HepG2 (cell line): ENCODE measurements around the gene ARL15. TPM values are rescaled to one million over a fixed set of nuclear protein-coding genes. Genes with fewer than 3 reads are reported as not detected.
A peak's percentile ranks its signal among the peaks of the same experiment; 100 is the strongest.

ENCODE experiments used
- ATAC-seq: fragments of 200-7000 bp; cut with Tn5 transposase; 3 replicates; pipeline ENCODE4 v1.9.1; 2020; ENCODE audit warnings: mild to moderate bottlenecking, moderate library complexity
- BruUV-seq: library from RNA; stranded (reverse); fragments of 400-500 nt; replicated peaks from 2 replicates; lab custom pipeline; 2021; lab: Mats Ljungman, UMichigan
- CTCF ChIA-PET: fragments of 300-600 bp; formaldehyde crosslinking; extraction: SDS; loops from one replicate; lab custom pipeline; 2021; ENCODE audit warnings: low total read pairs, inconsistent platforms, low intra/inter-chr PET ratio; lab: Yijun Ruan, JAX
- POLR2A ChIA-PET: fragments of 350-600 bp; sonication (Branson Sonifier 250); formaldehyde crosslinking; loops from one replicate; lab custom pipeline; 2020; ENCODE audit warnings: antibody characterized with exemption, inconsistent platforms; lab: Yijun Ruan, JAX
- DNase-seq: peaks from one replicate; pipeline ENCODE4 v3.0.0-alpha.2; 2015; ENCODE audit warnings: low spot score
- FAIRE-seq: peaks from 3 replicates; lab custom pipeline; 2011; peaks lifted over from hg19 to GRCh38; lab: Jason Lieb, UNC
- H2AFZ ChIP-seq: one replicate; pipeline ENCODE4 v1.6.1; 2011; ENCODE audit warnings: low read length, inconsistent platforms
- H3K27ac ChIP-seq: fragments of 300-600 bp; 3 replicates; pipeline ENCODE4 v1.8.0; 2011; ENCODE audit warnings: mixed run types, mild to moderate bottlenecking, mixed read lengths, low read length, inconsistent platforms; ENCODE audit not compliant: insufficient read depth; ENCODE audit errors: extremely low read length
- H3K27me3 ChIP-seq, 2 experiments: fragments of 200-600 bp in 1 of 2; 2 replicates in 1 of 2; 3 replicates in 1 of 2; pipeline versions ENCODE4 v1.6.0 to v1.8.0; 2011; ENCODE audit warnings: low read length in 2 of 2, mild to moderate bottlenecking in 2 of 2, moderate library complexity in 2 of 2, inconsistent platforms in 1 of 2; ENCODE audit not compliant: insufficient read depth in 2 of 2, control insufficient read depth in 1 of 2
- H3K36me3 ChIP-seq, 2 experiments: fragments of 200-600 bp in 1 of 2; replicated peaks in 1 of 2; 2 replicates in 1 of 2; 3 replicates in 1 of 2; pipeline versions ENCODE4 v1.5.1 to v1.8.0; 2011; ENCODE audit warnings: low read length in 2 of 2, inconsistent platforms in 1 of 2; ENCODE audit not compliant: insufficient read depth in 2 of 2, control insufficient read depth in 1 of 2
- H3K4me1 ChIP-seq: 2 replicates; pipeline ENCODE4 v1.5.1; 2012; ENCODE audit warnings: low read length, inconsistent platforms; ENCODE audit not compliant: insufficient read depth
- H3K4me2 ChIP-seq: 2 replicates; pipeline ENCODE4 v1.6.0; 2011; ENCODE audit warnings: low read depth, low read length, inconsistent platforms
- H3K4me3 ChIP-seq, 3 experiments: fragments of 200-600 bp in 1 of 3; sonication (generic), shearing (Covaris generic) in 1 of 3; replicated peaks in 1 of 3; 2 replicates each; pipeline ENCODE4 v1.5.1; 2011 to 2016; ENCODE audit warnings: low read length in 3 of 3, inconsistent platforms in 2 of 3, low read depth in 2 of 3, mild to moderate bottlenecking in 2 of 3, control low read depth in 1 of 3, mixed read lengths in 1 of 3; ENCODE audit not compliant: insufficient read depth in 1 of 3
- H3K79me2 ChIP-seq: one replicate; pipeline ENCODE4 v1.6.1; 2011; ENCODE audit warnings: low read length, inconsistent platforms; ENCODE audit not compliant: insufficient read depth
- H3K9ac ChIP-seq: 2 replicates; pipeline ENCODE4 v1.6.0; 2011; ENCODE audit warnings: mild to moderate bottlenecking, low read depth, low read length, inconsistent platforms; ENCODE audit not compliant: insufficient read depth
- H3K9me3 ChIP-seq: 2 replicates; pipeline ENCODE4 v1.5.1; 2012; ENCODE audit warnings: mild to moderate bottlenecking, low read length
- H4K20me1 ChIP-seq: 2 replicates; pipeline ENCODE4 v1.6.0; 2011; ENCODE audit warnings: inconsistent platforms, mild to moderate bottlenecking, low read length, moderate library complexity; ENCODE audit not compliant: insufficient read depth
- ESRRA ChIP-seq: sonication (generic); formaldehyde crosslinking; IDR thresholded peaks from 2 replicates; pipeline ENCODE4 v1.5.1; 2020; ENCODE audit warnings: mild to moderate bottlenecking, low read depth, missing genetic modification reagents
- KDM6A ChIP-seq: IDR thresholded peaks from 2 replicates; pipeline ENCODE4 v1.6.1; 2016; ENCODE audit warnings: low read depth
- NCOA2 ChIP-seq: sonication (generic); formaldehyde crosslinking; IDR thresholded peaks from 2 replicates; pipeline ENCODE4 v1.8.0; 2022; ENCODE audit warnings: inconsistent platforms
- SAFB2 ChIP-seq: sonication (generic); formaldehyde crosslinking; IDR thresholded peaks from 2 replicates; pipeline ENCODE4 v1.5.1; 2020; ENCODE audit warnings: missing genetic modification reagents, low read depth, mild to moderate bottlenecking, borderline replicate concordance
- SOX13 ChIP-seq, 3 experiments: fragments of 450-650 bp in 1 of 3; sonication (generic) in 1 of 3; formaldehyde crosslinking in 1 of 3; IDR thresholded peaks in 2 of 3; conservative IDR thresholded peaks in 1 of 3; 2 replicates each; pipeline versions ENCODE4 v1.5.0 to v1.6.1; 2016 to 2020; ENCODE audit warnings: antibody characterized with exemption in 1 of 3, mild to moderate bottlenecking in 1 of 3, missing compliant biosample characterization in 1 of 3, missing genetic modification reagents in 1 of 3, moderate library complexity in 1 of 3
- SOX5 ChIP-seq: IDR thresholded peaks from 2 replicates; pipeline ENCODE4 v1.6.1; 2016; ENCODE audit warnings: borderline replicate concordance
- SOX6 ChIP-seq, 2 experiments: fragments of 450-650 bp in 1 of 2; sonication (generic) in 1 of 2; formaldehyde crosslinking in 1 of 2; IDR thresholded peaks; 2 replicates each; pipeline versions ENCODE4 v1.4.0 to v1.6.1; 2017 to 2020; ENCODE audit warnings: antibody characterized with exemption in 1 of 2, mild to moderate bottlenecking in 1 of 2, missing genetic modification reagents in 1 of 2
- TBX3 ChIP-seq: fragments of 450-650 bp; IDR thresholded peaks from 2 replicates; pipeline ENCODE4 v1.6.1; 2017; ENCODE audit warnings: antibody characterized with exemption, mild to moderate bottlenecking, inconsistent platforms, borderline replicate concordance
- TCF7 ChIP-seq: sonication (generic); IDR thresholded peaks from 2 replicates; pipeline ENCODE4 v1.6.1; 2016; ENCODE audit warnings: antibody characterized with exemption, low read depth
- WGBS: methylation state at CpG from one replicate; pipeline ENCODE4 v1.1.6; 2017; ENCODE audit warnings: low lambda C conversion rate; 5-methylcytosine and 5-hydroxymethylcytosine counted together
- in situ Hi-C: cut with HindIII; loops from 2 replicates; pipeline ENCODE4 v1.10.0; 2017; ENCODE audit warnings: low pct_unique_long_range_greater_than_20kb; ENCODE audit not compliant: extremely low pct_ligation_motif_present
- intact Hi-C: fragments of 100-400 bp; cut with micrococcal nuclease; formaldehyde crosslinking; loops from one replicate; pipeline ENCODE4 v1.10.0; 2022; ENCODE audit not compliant: unreplicated experiment
- polyA plus RNA-seq, 8 experiments: library from polyadenylated mRNA; depleted of rRNA in 3 of 8; stranded (reverse) in 7 of 8; unstranded in 1 of 8; fragments of >200 nt; fragmentation: Illumina TruSeq in 4 of 8; extraction: Trizol in 4 of 8; gene quantifications; 2 replicates each; pipeline versions ENCODE4 v1.2.1 to v1.2.3, GENCODE V29; 2011 to 2016; ENCODE audit warnings: low read depth in 4 of 8, missing spikeins in 1 of 8, mixed read lengths in 1 of 8; ENCODE audit not compliant: insufficient read depth in 1 of 8
- total RNA-seq, 5 experiments: library from RNA; depleted of rRNA; stranded (reverse); fragments of >200 nt; fragmentation: Illumina TruSeq; extraction: Trizol; gene quantifications; 2 replicates each; pipeline ENCODE4 v1.2.3, GENCODE V29; 2016; ENCODE audit warnings: low read depth in 1 of 5
- TF ChIP-seq, protein P1 (sequence below), 2 experiments: sonication (generic) in 1 of 2; formaldehyde crosslinking in 1 of 2; IDR thresholded peaks; 2 replicates each; pipeline versions ENCODE4 v1.4.0 to v1.6.1; 2018 to 2020; ENCODE audit warnings: missing genetic modification reagents in 2 of 2, borderline replicate concordance in 1 of 2, low read depth in 1 of 2, mild to moderate bottlenecking in 1 of 2, missing biosample characterization in 1 of 2

The ARL15 gene
- total and polyA plus RNA-seq, 2 of the 13 experiments (the other 11 are each of a cell fraction or from before 2014, with no cell fraction given): 2.5 to 7.7 TPM

DNA sequence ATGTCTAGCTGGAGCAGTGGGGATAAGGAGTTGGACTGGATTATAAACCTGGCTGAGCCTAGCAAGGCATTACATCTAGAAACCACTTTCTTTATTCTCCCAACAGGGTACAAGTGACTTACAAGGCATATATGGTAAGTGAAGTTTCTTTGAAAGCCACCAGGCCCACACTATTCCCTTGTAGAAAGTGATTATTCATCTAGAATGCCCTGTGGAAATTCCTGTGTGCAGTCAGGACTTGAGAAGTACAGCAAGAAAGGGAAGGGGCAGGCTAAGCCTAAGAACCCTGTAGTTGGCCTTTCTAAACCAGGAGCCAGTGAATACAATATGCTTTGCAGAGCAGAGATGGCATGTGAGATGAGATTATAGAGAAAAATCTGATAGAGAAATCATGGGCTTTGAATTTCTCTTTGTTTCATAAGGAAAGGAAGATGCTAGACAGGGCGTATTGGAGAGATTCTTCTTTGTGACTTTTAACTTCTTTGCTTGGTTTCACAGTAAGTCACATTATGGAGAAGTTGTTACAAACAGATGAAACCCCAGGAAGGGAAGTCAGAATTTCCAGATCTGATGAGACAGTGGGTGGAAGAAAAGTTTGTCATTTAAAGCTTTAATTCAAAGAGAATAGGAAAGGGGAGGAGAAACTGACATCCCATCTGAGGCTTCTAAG lies 428.2 kb downstream of the ARL15 start:
- no peak overlapping the region for H3K4me2 ChIP-seq
- ChIA-PET POLR2A (no interaction called here), CTCF (no interaction called here)
- WGBS: 85% methylated on average over 1 of the region's 1 CpG
- intact Hi-C loops: no loop called here
- BruUV-seq: no TSS peak
- no peaks in the 10 kb centered on the region for H3K27me3 ChIP-seq
- TF ChIP-seq, protein P1, sequence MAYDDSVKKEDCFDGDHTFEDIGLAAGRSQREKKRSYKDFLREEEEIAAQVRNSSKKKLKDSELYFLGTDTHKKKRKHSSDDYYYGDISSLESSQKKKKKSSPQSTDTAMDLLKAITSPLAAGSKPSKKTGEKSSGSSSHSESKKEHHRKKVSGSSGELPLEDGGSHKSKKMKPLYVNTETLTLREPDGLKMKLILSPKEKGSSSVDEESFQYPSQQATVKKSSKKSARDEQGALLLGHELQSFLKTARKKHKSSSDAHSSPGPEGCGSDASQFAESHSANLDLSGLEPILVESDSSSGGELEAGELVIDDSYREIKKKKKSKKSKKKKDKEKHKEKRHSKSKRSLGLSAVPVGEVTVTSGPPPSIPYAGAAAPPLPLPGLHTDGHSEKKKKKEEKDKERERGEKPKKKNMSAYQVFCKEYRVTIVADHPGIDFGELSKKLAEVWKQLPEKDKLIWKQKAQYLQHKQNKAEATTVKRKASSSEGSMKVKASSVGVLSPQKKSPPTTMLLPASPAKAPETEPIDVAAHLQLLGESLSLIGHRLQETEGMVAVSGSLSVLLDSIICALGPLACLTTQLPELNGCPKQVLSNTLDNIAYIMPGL (CRISPR knock-in tag; IDR thresholded peaks at IDR 0.05; ENCODE audit: borderline replicate concordance in 1 of 2, low read depth in 1 of 2): no peak
- no peak overlapping the region for H3K4me3 ChIP-seq
- no peaks in the 10 kb centered on the region for H3K79me2 ChIP-seq
- DNase-seq (no peak), FAIRE-seq (no peak), ATAC-seq (no peak)
- in situ Hi-C loops: no loop called here
- H3K9ac ChIP-seq: no peak overlapping the region
- no peaks in the 10 kb centered on the region for H3K9me3 ChIP-seq
- no peak overlapping the region for H3K27ac ChIP-seq
- no peaks in the 10 kb centered on the region for H3K36me3 ChIP-seq
- no peak overlapping the region for H2AFZ ChIP-seq
- H3K4me1 ChIP-seq: peaks cover 15% of the 10 kb centered on the region
- H4K20me1 ChIP-seq: no peaks in the 10 kb centered on the region

DNA sequence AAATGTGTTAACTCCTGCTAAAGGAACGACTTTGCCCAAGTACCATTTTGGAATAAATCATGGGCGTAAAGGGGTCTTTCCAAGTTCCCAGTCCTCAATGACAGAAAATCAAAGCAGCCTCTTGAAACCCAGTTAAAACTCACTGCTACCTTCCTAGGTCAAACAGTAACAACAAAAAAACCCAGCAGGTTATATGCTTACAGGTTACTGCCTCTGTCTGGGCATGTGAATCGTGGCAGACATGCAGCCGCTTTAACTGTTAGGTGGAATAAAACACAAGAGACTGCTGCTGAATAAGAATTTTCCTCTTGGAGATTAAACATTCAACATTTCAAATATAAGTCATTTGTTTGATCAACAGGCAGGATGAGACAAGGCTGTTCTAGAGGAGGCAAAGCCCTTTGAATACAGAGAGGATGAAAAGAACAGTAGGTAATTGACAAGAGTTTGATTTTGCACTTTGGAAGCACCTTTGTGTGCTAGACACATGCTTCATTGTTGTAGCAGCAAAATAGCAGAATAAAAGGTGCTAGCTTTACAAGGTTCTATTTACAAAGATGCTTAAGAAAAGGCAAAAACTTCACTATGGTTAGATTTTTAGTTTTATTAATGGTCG lies 430.6 kb downstream of the ARL15 start:
- no peaks in the 10 kb centered on the region for H3K79me2 ChIP-seq
- FAIRE-seq: no peak
- WGBS: 68% methylated on average over 5 of the region's 5 CpGs
- no peak overlapping the region for H3K9ac ChIP-seq
- H4K20me1 ChIP-seq: no peaks in the 10 kb centered on the region
- no peak overlapping the region for H3K27ac ChIP-seq
- no TSS peak for BruUV-seq
- no peak overlapping the region for H3K4me3 ChIP-seq
- no peaks in the 10 kb centered on the region for H3K27me3 ChIP-seq
- no peak overlapping the region for H2AFZ ChIP-seq
- in situ Hi-C loops (no loop called here), intact Hi-C loops (no loop called here)
- ChIA-PET POLR2A (no interaction called here), CTCF (no interaction called here)
- peak; percentile 86 for ATAC-seq
- H3K4me1 ChIP-seq: peaks cover 16% of the 10 kb centered on the region
- no peaks in the 10 kb centered on the region for H3K36me3 ChIP-seq
- no peaks in the 10 kb centered on the region for H3K9me3 ChIP-seq
- DNase-seq: peak; percentile 58
- H3K4me2 ChIP-seq: 0 out of 2 replicates have a peak overlapping the region, but pooled peaks have one; percentile 26
- 0 out of 2 replicates have a peak, but pooled peaks have one; percentile 15 for TF ChIP-seq TBX3
- TF ChIP-seq SOX13 (IDR thresholded peaks at IDR 0.05): no peak; the same call in 1 of the 2 replicates
- peak in 1 of 2 experiments; percentile 88; a peak in 2 of 4 replicates for TF ChIP-seq SOX13 (CRISPR knock-in tag; conservative IDR thresholded peaks at IDR 0.05 in 1 of 2, IDR thresholded peaks at IDR 0.05 in 1 of 2)
- TF ChIP-seq NCOA2 (CRISPR knock-in tag): no peak
- peak; percentile 84; the same call in 1 of the 2 replicates for TF ChIP-seq SOX5 (CRISPR knock-in tag)
- TF ChIP-seq ESRRA (CRISPR knock-in tag): no peak
- peak; percentile 27; the same call in 1 of the 2 replicates for TF ChIP-seq TCF7
- no peak for TF ChIP-seq SAFB2 (CRISPR knock-in tag)
- TF ChIP-seq SOX6 (IDR thresholded peaks at IDR 0.05): no peak
- peak; percentile 50; the same call in 1 of the 2 replicates for TF ChIP-seq SOX6 (CRISPR knock-in tag; IDR thresholded peaks at IDR 0.05)
- TF ChIP-seq KDM6A (CRISPR knock-in tag): no peak
